ENCODE data around the gene PSMC5.

DNA sequence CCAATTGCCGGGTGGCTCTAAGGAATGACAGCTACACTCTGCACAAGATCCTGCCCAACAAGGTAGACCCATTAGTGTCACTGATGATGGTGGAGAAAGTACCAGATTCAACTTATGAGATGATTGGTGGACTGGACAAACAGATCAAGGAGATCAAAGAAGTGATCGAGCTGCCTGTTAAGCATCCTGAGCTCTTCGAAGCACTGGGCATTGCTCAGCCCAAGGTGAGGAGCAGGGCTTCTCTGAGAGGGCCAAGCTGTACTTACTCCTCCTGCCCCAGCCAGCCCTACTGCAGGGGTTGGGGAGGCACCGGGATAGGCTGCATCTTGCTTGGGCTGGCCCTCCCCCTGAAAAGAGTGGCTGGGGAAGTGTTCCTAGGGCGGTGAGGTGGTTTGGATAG, 3.0 kb downstream of the PSMC5 start:
- TF ChIP-seq, protein P1, sequence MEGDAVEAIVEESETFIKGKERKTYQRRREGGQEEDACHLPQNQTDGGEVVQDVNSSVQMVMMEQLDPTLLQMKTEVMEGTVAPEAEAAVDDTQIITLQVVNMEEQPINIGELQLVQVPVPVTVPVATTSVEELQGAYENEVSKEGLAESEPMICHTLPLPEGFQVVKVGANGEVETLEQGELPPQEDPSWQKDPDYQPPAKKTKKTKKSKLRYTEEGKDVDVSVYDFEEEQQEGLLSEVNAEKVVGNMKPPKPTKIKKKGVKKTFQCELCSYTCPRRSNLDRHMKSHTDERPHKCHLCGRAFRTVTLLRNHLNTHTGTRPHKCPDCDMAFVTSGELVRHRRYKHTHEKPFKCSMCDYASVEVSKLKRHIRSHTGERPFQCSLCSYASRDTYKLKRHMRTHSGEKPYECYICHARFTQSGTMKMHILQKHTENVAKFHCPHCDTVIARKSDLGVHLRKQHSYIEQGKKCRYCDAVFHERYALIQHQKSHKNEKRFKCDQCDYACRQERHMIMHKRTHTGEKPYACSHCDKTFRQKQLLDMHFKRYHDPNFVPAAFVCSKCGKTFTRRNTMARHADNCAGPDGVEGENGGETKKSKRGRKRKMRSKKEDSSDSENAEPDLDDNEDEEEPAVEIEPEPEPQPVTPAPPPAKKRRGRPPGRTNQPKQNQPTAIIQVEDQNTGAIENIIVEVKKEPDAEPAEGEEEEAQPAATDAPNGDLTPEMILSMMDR (conservative IDR thresholded peaks at IDR 0.05; ENCODE audit: low read length) = no peak
- TF ChIP-seq EZH2phosphoT487 (IDR thresholded peaks at IDR 0.05; ENCODE audit: borderline replicate concordance, low read depth, low read length) = no peak

Measured in OCI-LY7 (cell line).